ENCODE measurements around the gene SAMD14. TPM values are rescaled to one million over a fixed set of nuclear protein-coding genes. Genes with fewer than 3 reads are reported as not detected.

SAMD14 gene
- total and polyA plus RNA-seq, 12 donors = 1.1 to 12.6 (median 3.3) TPM

- intact Hi-C loops (cut with DNase I) = no loop called here
- no peaks in the 10 kb centered on the region for H3K27me3 ChIP-seq
- WGBS, 4 donors = 77 to 83% (median 78%) methylated on average over 9 of the region's 9 CpGs
- peaks cover 26 to 47% of the 10 kb centered on the region in 2 donors for H3K4me1 ChIP-seq (replicated peaks in 1 of 2)
- peaks cover 0 to 44% of the 10 kb centered on the region in 2 donors for H3K36me3 ChIP-seq (replicated peaks in 1 of 2)
- no peak overlapping the region for H3K4me3 ChIP-seq
- H3K27ac ChIP-seq = peak overlapping the region in 3 of 5 donors; percentile 92 to 98 (median 98)
- TF ChIP-seq POLR2A (IDR thresholded peaks at IDR 0.05) = no peak
- TF ChIP-seq, protein P1, sequence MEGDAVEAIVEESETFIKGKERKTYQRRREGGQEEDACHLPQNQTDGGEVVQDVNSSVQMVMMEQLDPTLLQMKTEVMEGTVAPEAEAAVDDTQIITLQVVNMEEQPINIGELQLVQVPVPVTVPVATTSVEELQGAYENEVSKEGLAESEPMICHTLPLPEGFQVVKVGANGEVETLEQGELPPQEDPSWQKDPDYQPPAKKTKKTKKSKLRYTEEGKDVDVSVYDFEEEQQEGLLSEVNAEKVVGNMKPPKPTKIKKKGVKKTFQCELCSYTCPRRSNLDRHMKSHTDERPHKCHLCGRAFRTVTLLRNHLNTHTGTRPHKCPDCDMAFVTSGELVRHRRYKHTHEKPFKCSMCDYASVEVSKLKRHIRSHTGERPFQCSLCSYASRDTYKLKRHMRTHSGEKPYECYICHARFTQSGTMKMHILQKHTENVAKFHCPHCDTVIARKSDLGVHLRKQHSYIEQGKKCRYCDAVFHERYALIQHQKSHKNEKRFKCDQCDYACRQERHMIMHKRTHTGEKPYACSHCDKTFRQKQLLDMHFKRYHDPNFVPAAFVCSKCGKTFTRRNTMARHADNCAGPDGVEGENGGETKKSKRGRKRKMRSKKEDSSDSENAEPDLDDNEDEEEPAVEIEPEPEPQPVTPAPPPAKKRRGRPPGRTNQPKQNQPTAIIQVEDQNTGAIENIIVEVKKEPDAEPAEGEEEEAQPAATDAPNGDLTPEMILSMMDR (IDR thresholded peaks at IDR 0.05) = no peak
- DNase-seq = peak in 1 of 7 donors; percentile 20
- H3K9me3 ChIP-seq (replicated peaks in 1 of 3) = no peaks in the 10 kb centered on the region
Measured at GRCh38 chr17:50108556-50108955, 21.4 kb downstream of the SAMD14 start.

DNA sequence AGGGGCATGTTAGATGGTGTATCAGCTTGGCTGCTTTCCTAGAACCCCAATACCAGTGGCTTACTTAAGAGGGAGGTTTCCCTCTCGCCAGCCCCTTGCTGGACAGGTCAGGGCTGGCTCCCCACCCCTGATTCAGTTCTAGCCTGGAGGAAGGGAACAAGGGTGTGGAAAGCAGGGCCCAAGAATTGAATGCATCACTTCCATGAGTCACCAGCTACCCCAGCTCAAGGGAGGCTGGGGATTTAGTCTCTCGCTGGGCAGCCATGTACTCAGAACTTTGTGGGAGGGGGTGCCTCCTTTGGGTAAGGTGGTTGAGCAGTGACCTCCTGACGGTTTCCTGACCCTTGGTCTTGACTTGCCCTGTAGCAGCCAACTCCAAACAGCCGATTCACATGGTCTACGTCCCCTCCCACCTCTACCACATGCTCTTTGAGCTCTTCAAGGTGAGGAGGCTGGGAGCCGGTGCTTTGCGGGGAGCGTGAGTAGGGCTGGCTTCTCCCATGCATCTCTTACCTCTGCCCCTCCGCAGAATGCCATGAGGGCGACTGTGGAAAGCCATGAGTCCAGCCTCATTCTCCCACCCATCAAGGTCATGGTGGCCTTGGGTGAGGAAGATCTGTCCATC, 22.1 kb downstream of the SAMD14 start:
- WGBS, 4 donors = 53 to 81% (median 67%) methylated on average over 7 to 10 of the region's 10 CpGs
- intact Hi-C loops (cut with DNase I) = no loop called here
- Histone ChIP-seq H3K27ac (peak overlapping the region in 4 of 5 donors; percentile 11 to 98 (median 74)), H3K4me1 (replicated peaks in 1 of 2) (peaks cover 28 to 46% of the 10 kb centered on the region in 2 donors), H3K4me3 (no peak overlapping the region), H3K9me3 (replicated peaks in 1 of 3) (no peaks in the 10 kb centered on the region), H3K27me3 (no peaks in the 10 kb centered on the region), H3K36me3 (replicated peaks in 1 of 2) (peaks cover 0 to 44% of the 10 kb centered on the region in 2 donors)
- DNase-seq = peak in 4 of 7 donors; percentile 42 to 74 (median 58)
- TF ChIP-seq POLR2A (IDR thresholded peaks at IDR 0.05) = no peak
- TF ChIP-seq, protein P1 (IDR thresholded peaks at IDR 0.05) = no peak

- no peak for TF ChIP-seq POLR2A (IDR thresholded peaks at IDR 0.05)
- TF ChIP-seq, protein P1 (IDR thresholded peaks at IDR 0.05) = no peak
Measured at GRCh38 chr17:50106393-50107131, 23.4 kb downstream of the SAMD14 start.

DNA sequence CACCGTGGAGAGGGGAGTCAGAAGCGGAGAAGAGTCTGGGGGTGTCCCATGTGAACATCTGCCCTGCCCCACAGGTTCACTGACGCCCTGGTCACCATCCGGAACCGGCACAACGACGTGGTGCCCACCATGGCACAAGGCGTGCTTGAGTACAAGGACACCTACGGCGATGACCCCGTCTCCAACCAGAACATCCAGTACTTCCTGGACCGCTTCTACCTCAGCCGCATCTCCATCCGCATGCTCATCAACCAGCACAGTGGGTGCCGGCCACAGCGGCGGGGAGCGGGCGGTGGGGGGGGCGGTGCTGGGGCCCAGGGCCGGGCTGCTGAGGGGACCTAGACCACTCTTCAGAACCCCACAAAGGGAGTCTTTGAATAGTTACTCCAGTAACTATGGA, 24.1 kb downstream of the SAMD14 start:
- 87 to 93% (median 93%) methylated on average over 16 to 21 of the region's 21 CpGs for WGBS, 4 donors

More at GRCh38 chr17:50106393-50107131, 23.4 kb downstream of the SAMD14 start:
- DNase-seq = peak in 1 of 7 donors; percentile 17
- no peaks in the 10 kb centered on the region for H3K9me3 ChIP-seq (replicated peaks in 1 of 3)
- WGBS, 4 donors = 68 to 76% (median 76%) methylated on average over 7 to 13 of the region's 13 CpGs
- no peak overlapping the region for H3K4me3 ChIP-seq
- intact Hi-C loops (cut with DNase I) = no loop called here
- peaks cover 30 to 46% of the 10 kb centered on the region in 2 donors for H3K4me1 ChIP-seq (replicated peaks in 1 of 2)
- no peaks in the 10 kb centered on the region for H3K27me3 ChIP-seq
- H3K27ac ChIP-seq = no peak overlapping the region
- H3K36me3 ChIP-seq (replicated peaks in 1 of 2) = peaks cover 0 to 44% of the 10 kb centered on the region in 2 donors

More for the DNA sequence above, 24.1 kb downstream of the SAMD14 start:
- Histone ChIP-seq H3K27ac (no peak overlapping the region), H3K27me3 (no peaks in the 10 kb centered on the region), H3K36me3 (replicated peaks in 1 of 2) (peaks cover 0 to 44% of the 10 kb centered on the region in 2 donors), H3K4me1 (replicated peaks in 1 of 2) (peaks cover 29 to 46% of the 10 kb centered on the region in 2 donors), H3K4me3 (no peak overlapping the region), H3K9me3 (replicated peaks in 1 of 3) (no peaks in the 10 kb centered on the region)
- TF ChIP-seq POLR2A (IDR thresholded peaks at IDR 0.05) = no peak
- TF ChIP-seq, protein P1 (IDR thresholded peaks at IDR 0.05) = no peak
- no peak for DNase-seq
- intact Hi-C loops (cut with DNase I) = no loop called here
